Fibroblast of pulmonary artery (primary cell): ENCODE data around the gene FAM204A.

Source experiments
- DNase-seq: peaks from one replicate; pipeline ENCODE4 v3.0.0-alpha.2; 2010; ENCODE audit warnings: low read depth
- H3K4me3 ChIP-seq: replicated peaks from 2 replicates; pipeline ENCODE4 v1.5.1; 2011; ENCODE audit warnings: low read depth, mild to moderate bottlenecking, control low read depth, low read length, moderate library complexity
- TF ChIP-seq, protein P1 (sequence below): IDR thresholded peaks from 2 replicates; pipeline ENCODE4 v1.5.1; 2011; ENCODE audit warnings: mild to moderate bottlenecking, control low read depth, low read length, inconsistent platforms; ENCODE audit errors: missing control alignments

The FAM204A gene

DNA sequence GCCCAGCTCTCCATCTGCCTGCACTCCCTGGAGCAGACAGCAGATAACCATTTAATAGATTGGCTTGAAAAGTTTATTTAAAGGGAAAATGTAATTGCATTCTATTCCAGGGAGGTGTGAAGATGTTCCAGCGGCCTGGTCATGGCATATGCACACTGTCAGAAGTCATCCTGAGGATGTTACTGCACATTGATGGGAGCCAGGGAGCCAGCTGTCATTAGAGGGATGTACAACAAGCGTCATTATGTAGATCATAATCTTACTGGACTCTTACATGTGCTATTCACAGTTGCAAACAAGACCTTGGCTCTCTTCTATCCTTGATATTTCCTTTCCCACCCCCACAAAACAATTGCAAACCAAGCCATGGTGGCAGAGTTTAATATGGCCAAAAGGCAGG lies 65.4 kb downstream of the FAM204A start:
- no peak for DNase-seq
- no peak overlapping the region for H3K4me3 ChIP-seq

DNA sequence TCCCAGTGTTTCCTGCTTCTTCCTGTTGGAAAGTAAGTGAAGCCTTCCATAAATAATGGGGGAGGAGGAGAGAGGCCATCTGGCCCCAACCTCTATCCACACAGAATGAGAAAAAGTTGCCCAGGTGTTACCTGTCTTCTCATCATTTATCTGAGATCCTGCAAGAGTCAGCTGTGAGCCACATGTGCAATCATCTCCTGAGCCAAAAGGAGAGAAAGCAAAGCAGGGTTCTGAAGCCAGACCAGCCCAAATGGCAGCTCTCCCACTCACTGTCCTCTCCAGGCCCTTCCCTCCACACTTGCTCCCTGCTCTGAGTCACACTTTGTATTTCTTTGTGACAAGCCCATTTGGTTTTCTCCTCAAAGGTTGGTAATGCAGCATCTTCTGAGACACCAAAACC lies 65.9 kb downstream of the FAM204A start:
- H3K4me3 ChIP-seq: no peak overlapping the region
- DNase-seq: no peak
- TF ChIP-seq, protein P1, sequence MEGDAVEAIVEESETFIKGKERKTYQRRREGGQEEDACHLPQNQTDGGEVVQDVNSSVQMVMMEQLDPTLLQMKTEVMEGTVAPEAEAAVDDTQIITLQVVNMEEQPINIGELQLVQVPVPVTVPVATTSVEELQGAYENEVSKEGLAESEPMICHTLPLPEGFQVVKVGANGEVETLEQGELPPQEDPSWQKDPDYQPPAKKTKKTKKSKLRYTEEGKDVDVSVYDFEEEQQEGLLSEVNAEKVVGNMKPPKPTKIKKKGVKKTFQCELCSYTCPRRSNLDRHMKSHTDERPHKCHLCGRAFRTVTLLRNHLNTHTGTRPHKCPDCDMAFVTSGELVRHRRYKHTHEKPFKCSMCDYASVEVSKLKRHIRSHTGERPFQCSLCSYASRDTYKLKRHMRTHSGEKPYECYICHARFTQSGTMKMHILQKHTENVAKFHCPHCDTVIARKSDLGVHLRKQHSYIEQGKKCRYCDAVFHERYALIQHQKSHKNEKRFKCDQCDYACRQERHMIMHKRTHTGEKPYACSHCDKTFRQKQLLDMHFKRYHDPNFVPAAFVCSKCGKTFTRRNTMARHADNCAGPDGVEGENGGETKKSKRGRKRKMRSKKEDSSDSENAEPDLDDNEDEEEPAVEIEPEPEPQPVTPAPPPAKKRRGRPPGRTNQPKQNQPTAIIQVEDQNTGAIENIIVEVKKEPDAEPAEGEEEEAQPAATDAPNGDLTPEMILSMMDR: no peak

More for the DNA sequence above, 65.4 kb downstream of the FAM204A start:
- TF ChIP-seq, protein P1: no peak

DNA sequence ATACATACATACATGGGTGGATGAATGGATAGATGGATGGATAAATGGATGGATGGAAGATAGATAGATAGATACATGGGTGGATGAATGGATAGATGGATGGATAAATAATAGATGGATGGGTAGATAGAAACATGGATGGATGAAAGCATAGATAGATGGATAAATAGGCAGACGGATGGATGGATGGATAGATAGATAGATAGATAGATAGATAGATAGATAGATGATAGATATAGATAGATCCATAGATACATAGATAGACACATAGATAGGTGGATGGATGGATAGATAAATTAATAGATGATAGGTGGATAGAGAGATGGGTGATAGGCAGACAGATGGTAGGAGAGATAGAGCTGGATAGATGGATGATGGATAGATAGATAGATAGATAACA lies 68.5 kb downstream of the FAM204A start:
- TF ChIP-seq, protein P1: no peak
- DNase-seq: no peak
- no peak overlapping the region for H3K4me3 ChIP-seq

DNA sequence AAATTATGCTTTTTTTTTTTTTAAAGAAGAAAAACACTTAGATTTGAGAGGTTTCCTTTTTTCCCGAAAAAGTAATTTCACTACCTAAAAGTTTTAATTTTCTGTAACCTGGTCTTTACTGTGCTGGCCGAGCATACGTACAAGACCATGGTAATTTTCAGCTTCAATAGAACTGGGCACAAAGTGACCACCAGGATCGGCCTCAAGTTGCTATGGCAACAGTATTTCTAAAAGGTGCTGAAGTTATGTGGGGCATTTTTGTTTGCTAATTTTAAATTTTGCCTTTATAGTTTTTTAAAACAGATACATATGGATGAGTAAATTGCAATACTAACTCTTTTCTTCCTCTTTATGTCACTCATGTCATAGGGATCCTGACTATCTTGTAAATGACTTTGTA lies 69.4 kb downstream of the FAM204A start:
- H3K4me3 ChIP-seq: no peak overlapping the region
- TF ChIP-seq, protein P1: no peak
- DNase-seq: no peak

DNA sequence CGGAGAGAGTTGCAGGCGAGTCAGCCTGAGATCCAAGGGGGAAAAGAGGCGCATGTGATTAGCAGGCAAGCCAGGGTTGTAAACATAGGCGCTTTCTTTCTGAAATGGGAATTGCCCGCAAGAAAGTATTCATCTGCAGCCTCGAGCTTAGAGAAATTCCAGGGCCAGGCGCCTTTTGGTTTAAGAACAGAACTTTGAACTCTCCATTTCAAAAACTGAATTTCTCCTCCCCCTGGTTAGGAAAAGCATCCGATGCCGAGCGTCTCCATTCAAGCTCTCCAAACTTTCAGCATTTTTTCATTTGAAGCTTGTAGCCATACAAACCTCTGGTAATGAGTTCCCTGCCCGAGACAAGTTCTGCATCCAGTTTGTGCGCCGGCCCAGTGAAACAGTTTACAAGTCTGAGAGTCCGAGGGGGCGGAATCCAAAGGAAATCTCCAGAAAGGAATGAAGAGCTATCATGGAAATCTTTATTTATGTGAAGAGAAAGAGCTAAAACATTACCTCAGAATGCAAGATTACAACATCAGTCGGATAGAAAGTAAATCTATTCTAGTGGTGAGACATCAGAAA lies 69.9 kb downstream of the FAM204A start:
- H3K4me3 ChIP-seq: peak overlapping the region; percentile 31
- peak; percentile 9 for DNase-seq
- TF ChIP-seq, protein P1: no peak

DNA sequence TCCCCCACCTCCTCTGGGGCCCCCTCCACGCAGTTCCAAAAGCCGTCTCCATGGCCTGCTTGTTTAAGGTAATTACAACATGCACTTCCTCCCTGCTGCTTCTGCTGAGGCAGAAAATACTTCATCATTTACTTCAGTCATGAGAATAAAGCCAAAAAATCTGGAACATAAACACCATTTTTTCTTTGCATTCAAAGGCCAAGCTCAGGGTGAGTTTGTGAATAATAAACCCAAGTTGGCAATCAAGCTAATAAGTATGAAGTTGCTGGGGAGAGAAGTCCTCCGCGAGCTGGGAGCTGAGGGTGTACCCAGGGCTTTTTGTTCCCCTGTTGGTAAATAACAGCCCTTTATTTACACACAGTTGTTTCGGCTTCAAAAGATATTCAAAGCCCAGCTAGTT lies 70.5 kb downstream of the FAM204A start:
- TF ChIP-seq, protein P1: no peak
- DNase-seq: no peak
- no peak overlapping the region for H3K4me3 ChIP-seq

DNA sequence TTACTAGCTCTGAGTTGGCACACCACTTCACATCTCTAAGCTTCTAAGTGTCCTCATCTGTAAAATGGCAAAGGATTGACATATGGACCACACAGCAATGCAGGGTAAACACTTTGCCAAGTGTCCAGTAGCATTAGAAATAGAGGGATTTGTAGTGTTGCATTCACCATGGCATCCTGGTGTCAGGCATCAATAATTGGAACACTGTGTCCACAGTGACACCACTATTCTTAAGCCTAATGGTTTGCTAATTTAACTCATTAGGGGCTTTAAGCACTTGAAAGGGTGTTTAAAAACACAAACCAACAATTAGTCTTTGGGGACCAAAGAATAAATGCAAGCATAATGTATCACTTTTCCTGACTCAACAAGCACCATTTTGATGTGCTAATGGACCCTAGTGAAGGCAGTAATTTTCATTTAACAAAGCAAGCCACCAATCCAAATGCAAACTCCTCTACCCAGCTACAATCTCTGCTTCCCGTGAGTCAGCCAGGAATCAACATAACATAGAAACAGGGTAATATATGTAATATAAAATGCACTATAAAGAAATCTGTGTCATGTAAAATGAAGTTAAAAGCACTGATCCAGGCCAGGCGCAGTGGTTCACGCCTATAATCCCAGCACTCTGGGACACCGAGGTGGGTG lies 75.9 kb downstream of the FAM204A start:
- no peak for DNase-seq
- TF ChIP-seq, protein P1: no peak
- no peak overlapping the region for H3K4me3 ChIP-seq
